ENCODE results near the gene TSSC4. TPM values are rescaled to one million over a fixed set of nuclear protein-coding genes. Genes with fewer than 3 reads are reported as not detected.

The TSSC4 gene
- total RNA-seq, 1 donor from 2014 or later: 38.8 TPM

- Histone ChIP-seq H3K27me3 (ENCODE audit: low read depth) (peaks cover 4% of the 10 kb centered on the region), H3K9me3 (no peaks in the 10 kb centered on the region), H3K4me3 (no peak overlapping the region), H3K4me1 (peaks cover 16% of the 10 kb centered on the region), H3K27ac (no peak overlapping the region), H3K36me3 (no peaks in the 10 kb centered on the region)
- no peak for ATAC-seq
- DNase-seq: peak; percentile 40
- intact Hi-C loops (cut with DNase I): loop anchor here (10.0 kb wide), 1 partner anchor 454 kb away; no protein-coding TSS in a partner anchor
- TF ChIP-seq CTCF (IDR thresholded peaks at IDR 0.05): no peak
Measured at GRCh38 chr11:2441171-2441570, 40.6 kb downstream of the TSSC4 start.

- TF ChIP-seq CTCF (IDR thresholded peaks at IDR 0.05): no peak
- Histone ChIP-seq H3K36me3 (no peaks in the 10 kb centered on the region), H3K4me3 (no peak overlapping the region), H3K27ac (no peak overlapping the region), H3K4me1 (peaks cover 31% of the 10 kb centered on the region), H3K27me3 (ENCODE audit: low read depth) (peaks cover 4% of the 10 kb centered on the region), H3K9me3 (no peaks in the 10 kb centered on the region)
- DNase-seq (no peak), ATAC-seq (no peak)
- intact Hi-C loops (cut with DNase I): loop anchor here (10.0 kb wide), 1 partner anchor 452 kb away; no protein-coding TSS in a partner anchor
Measured at GRCh38 chr11:2442589-2442988, 42.0 kb downstream of the TSSC4 start.

GRCh38 chr11:2443406-2443805, 42.9 kb downstream of the TSSC4 start:
- TF ChIP-seq CTCF (IDR thresholded peaks at IDR 0.05): no peak
- intact Hi-C loops (cut with DNase I): loop anchor here (10.0 kb wide), 1 partner anchor 451 kb away; no protein-coding TSS in a partner anchor
- H3K27ac ChIP-seq: no peak overlapping the region
- no peak for ATAC-seq
- peak; percentile 30 for DNase-seq
- no peaks in the 10 kb centered on the region for H3K36me3 ChIP-seq
- H3K4me1 ChIP-seq: peaks cover 35% of the 10 kb centered on the region
- peaks cover 4% of the 10 kb centered on the region for H3K27me3 ChIP-seq (ENCODE audit: low read depth)
- H3K4me3 ChIP-seq: no peak overlapping the region
- H3K9me3 ChIP-seq: no peaks in the 10 kb centered on the region

GRCh38 chr11:2443881-2444820, 43.6 kb downstream of the TSSC4 start, which contains the start of gene TRPM5:
TRPM5 (minus strand) TSS chr11:2444514; CDS start chr11:2423036, 21,478 bp downstream.
- H3K4me1 ChIP-seq: peaks cover 35% of the 10 kb centered on the region
- H3K9me3 ChIP-seq: no peaks in the 10 kb centered on the region
- ATAC-seq (peak; percentile 67 to 68), DNase-seq (peak; percentile 62)
- H3K27me3 ChIP-seq (ENCODE audit: low read depth): peaks cover 4% of the 10 kb centered on the region
- intact Hi-C loops (cut with DNase I): loop anchor here (10.0 kb wide), 1 partner anchor 451 kb away; no protein-coding TSS in a partner anchor
- TF ChIP-seq CTCF (IDR thresholded peaks at IDR 0.05): no peak
- H3K4me3 ChIP-seq: peak within 1 kb of the TSS; percentile 61
- H3K27ac ChIP-seq: peak within 1 kb of the TSS; percentile 62
- H3K36me3 ChIP-seq: no peaks in the 10 kb centered on the region

- DNase-seq (peak; percentile 86), ATAC-seq (peak; percentile 92 to 93)
- H3K9me3 ChIP-seq: no peaks in the 10 kb centered on the region
- H3K27ac ChIP-seq: peak within 1 kb of the TSS; percentile 62
- intact Hi-C loops (cut with DNase I): loop anchor here (10.0 kb wide), 1 partner anchor 450 kb away; no protein-coding TSS in a partner anchor
- peak within 1 kb of the TSS; percentile 61 for H3K4me3 ChIP-seq
- no peak for TF ChIP-seq CTCF (IDR thresholded peaks at IDR 0.05)
- peaks cover 4% of the 10 kb centered on the region for H3K27me3 ChIP-seq (ENCODE audit: low read depth)
- no peaks in the 10 kb centered on the region for H3K36me3 ChIP-seq
- H3K4me1 ChIP-seq: peaks cover 35% of the 10 kb centered on the region
Measured at GRCh38 chr11:2444821-2445745, 44.5 kb downstream of the TSSC4 start, which contains the start of gene KCNQ1. KCNQ1 (plus strand) TSS chr11:2445008; CDS start chr11:2445099, 91 bp downstream.

All from lower lobe of right lung (tissue), 2 donors.